H1 (cell line): ENCODE data around the gene MXD3. TPM values are rescaled to one million over a fixed set of nuclear protein-coding genes. Genes with fewer than 3 reads are reported as not detected.

ENCODE experiments used
- BRCA1 ChIP-seq: IDR thresholded peaks from 2 replicates; pipeline ENCODE4 v1.6.1; 2012; ENCODE audit warnings: low read depth, low read length, improper control_type of control experiment
- GABPA ChIP-seq: IDR thresholded peaks from 2 replicates; pipeline ENCODE4 v1.6.1; 2011; ENCODE audit warnings: mild to moderate bottlenecking, low read length, moderate library complexity, borderline replicate concordance; ENCODE audit not compliant: insufficient read depth
- JUND ChIP-seq: IDR thresholded peaks from 2 replicates; pipeline ENCODE4 v1.6.1; 2011; ENCODE audit warnings: mild to moderate bottlenecking, improper control_type of control experiment, low read length
- MAFK ChIP-seq: IDR thresholded peaks from 2 replicates; pipeline ENCODE4 v1.6.1; 2012; ENCODE audit warnings: low read depth, mild to moderate bottlenecking, improper control_type of control experiment, low read length
- POLR2A ChIP-seq, 2 experiments: IDR thresholded peaks; 1 replicate in 1 of 2; 2 replicates in 1 of 2; pipeline ENCODE4 v1.6.1; 2011; ENCODE audit warnings: low read depth in 2 of 2, low read length in 2 of 2, mild to moderate bottlenecking in 2 of 2; ENCODE audit errors: control extremely low read depth in 1 of 2
- SIN3A ChIP-seq, 2 experiments: IDR thresholded peaks in 1 of 2; conservative IDR thresholded peaks in 1 of 2; 2 replicates each; pipeline ENCODE4 v1.6.1; 2011 to 2012; ENCODE audit warnings: low read length in 2 of 2, improper control_type of control experiment in 1 of 2, low read depth in 1 of 2, mild to moderate bottlenecking in 1 of 2
- SUZ12 ChIP-seq: fragments of 200-600 bp; sonication (generic); IDR thresholded peaks from 2 replicates; pipeline ENCODE4 v1.6.1; 2012; ENCODE audit warnings: mild to moderate bottlenecking, inconsistent platforms, low read length, moderate library complexity, mixed read lengths
- polyA plus RNA-seq, 7 experiments: library from polyadenylated mRNA; depleted of rRNA in 3 of 7; stranded (reverse) in 5 of 7; unstranded in 2 of 7; fragments of >200 nt in 5 of 7; fragments of 200-250 nt in 2 of 7; gene quantifications; 1 replicate in 5 of 7; 2 replicates in 1 of 7; 4 replicates in 1 of 7; pipeline versions ENCODE4 v1.2.1 to v1.2.3, GENCODE V29; 2011 to 2013; ENCODE audit warnings: missing spikeins in 2 of 7, mixed read lengths in 2 of 7
- total RNA-seq: library from RNA; stranded (reverse); fragmentation: NEBNext Ultra II Directional; extraction: Animal tissue kit (Norgen Biotek cat#: 25700); gene quantifications from 2 replicates; pipeline ENCODE4 v1.2.1, GENCODE V29; 2021
- TF ChIP-seq, protein P1 (sequence below): fragments of 300-600 bp; sonication (generic); IDR thresholded peaks from 2 replicates; pipeline ENCODE4 v1.7.1; 2012; ENCODE audit warnings: low read length, moderate library complexity, mild to moderate bottlenecking, inconsistent platforms; ENCODE audit not compliant: insufficient replicate concordance
- TF ChIP-seq, protein P2 (sequence below): IDR thresholded peaks from 2 replicates; pipeline ENCODE4 v1.6.1; 2012; ENCODE audit warnings: inconsistent platforms

MXD3 gene
- total and polyA plus RNA-seq, 2 of the 8 experiments (the other 6 are each of a cell fraction or from before 2014, with no cell fraction given) = 6.5 to 7.7 TPM

DNA sequence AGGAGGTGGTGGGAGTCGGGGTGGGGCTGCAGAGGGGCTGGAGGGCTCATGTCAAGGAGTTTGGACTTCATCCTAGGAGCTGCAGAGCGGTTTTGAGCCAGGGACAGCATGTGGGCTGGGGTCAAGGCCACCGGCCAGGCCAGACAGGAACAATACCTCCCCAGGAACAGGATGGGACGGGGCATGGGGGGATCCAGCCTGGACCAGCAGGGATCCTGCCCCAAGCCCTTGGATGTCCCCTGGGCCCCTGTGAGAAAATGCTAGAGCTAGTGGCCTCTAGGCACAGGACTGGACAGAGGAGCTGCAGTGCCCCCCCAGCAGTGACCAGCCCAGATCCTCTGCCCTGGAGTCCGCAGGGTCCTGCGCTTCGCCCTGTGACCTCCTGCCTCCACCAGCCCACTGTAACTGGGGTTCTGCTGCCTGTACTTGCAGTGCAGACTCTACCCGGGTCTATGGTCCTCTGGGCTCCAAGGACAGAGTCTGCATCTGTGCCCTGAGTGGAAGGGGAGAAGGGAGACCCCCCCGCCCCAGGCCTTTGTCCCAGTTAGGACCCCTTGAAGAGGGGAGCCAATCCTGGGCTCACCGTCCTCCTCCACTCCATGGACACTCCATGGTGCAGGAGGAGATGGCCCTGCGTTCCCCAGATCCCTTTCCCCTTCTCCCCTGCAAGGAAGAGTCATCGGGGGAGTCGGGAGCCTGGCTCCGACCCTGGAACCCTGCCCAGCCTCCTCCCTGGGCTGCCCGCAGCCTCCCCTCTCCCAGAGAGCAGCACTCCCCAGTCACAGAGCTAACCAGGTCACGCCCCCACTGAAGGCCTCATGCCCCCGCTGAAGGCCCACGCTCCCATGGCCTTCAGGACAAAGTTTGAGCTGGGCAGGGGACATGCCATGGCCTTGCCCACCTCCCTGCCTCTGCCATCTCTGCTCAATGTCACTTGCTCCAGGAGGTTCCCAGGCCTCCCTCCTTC lies 3.0 kb upstream of the MXD3 start (continued):
- TF ChIP-seq POLR2A (IDR thresholded peaks at IDR 0.05; ENCODE audit: control extremely low read depth in 1 of 2, low read depth in 2 of 2, low read length in 2 of 2) (no peak), BRCA1 (no peak), GABPA (no peak), SIN3A (conservative IDR thresholded peaks at IDR 0.05 in 1 of 2, IDR thresholded peaks at IDR 0.05 in 1 of 2; ENCODE audit: low read depth in 1 of 2, low read length in 2 of 2) (no peak), SUZ12 (no peak), JUND (no peak), MAFK (no peak)
- TF ChIP-seq, protein P1, sequence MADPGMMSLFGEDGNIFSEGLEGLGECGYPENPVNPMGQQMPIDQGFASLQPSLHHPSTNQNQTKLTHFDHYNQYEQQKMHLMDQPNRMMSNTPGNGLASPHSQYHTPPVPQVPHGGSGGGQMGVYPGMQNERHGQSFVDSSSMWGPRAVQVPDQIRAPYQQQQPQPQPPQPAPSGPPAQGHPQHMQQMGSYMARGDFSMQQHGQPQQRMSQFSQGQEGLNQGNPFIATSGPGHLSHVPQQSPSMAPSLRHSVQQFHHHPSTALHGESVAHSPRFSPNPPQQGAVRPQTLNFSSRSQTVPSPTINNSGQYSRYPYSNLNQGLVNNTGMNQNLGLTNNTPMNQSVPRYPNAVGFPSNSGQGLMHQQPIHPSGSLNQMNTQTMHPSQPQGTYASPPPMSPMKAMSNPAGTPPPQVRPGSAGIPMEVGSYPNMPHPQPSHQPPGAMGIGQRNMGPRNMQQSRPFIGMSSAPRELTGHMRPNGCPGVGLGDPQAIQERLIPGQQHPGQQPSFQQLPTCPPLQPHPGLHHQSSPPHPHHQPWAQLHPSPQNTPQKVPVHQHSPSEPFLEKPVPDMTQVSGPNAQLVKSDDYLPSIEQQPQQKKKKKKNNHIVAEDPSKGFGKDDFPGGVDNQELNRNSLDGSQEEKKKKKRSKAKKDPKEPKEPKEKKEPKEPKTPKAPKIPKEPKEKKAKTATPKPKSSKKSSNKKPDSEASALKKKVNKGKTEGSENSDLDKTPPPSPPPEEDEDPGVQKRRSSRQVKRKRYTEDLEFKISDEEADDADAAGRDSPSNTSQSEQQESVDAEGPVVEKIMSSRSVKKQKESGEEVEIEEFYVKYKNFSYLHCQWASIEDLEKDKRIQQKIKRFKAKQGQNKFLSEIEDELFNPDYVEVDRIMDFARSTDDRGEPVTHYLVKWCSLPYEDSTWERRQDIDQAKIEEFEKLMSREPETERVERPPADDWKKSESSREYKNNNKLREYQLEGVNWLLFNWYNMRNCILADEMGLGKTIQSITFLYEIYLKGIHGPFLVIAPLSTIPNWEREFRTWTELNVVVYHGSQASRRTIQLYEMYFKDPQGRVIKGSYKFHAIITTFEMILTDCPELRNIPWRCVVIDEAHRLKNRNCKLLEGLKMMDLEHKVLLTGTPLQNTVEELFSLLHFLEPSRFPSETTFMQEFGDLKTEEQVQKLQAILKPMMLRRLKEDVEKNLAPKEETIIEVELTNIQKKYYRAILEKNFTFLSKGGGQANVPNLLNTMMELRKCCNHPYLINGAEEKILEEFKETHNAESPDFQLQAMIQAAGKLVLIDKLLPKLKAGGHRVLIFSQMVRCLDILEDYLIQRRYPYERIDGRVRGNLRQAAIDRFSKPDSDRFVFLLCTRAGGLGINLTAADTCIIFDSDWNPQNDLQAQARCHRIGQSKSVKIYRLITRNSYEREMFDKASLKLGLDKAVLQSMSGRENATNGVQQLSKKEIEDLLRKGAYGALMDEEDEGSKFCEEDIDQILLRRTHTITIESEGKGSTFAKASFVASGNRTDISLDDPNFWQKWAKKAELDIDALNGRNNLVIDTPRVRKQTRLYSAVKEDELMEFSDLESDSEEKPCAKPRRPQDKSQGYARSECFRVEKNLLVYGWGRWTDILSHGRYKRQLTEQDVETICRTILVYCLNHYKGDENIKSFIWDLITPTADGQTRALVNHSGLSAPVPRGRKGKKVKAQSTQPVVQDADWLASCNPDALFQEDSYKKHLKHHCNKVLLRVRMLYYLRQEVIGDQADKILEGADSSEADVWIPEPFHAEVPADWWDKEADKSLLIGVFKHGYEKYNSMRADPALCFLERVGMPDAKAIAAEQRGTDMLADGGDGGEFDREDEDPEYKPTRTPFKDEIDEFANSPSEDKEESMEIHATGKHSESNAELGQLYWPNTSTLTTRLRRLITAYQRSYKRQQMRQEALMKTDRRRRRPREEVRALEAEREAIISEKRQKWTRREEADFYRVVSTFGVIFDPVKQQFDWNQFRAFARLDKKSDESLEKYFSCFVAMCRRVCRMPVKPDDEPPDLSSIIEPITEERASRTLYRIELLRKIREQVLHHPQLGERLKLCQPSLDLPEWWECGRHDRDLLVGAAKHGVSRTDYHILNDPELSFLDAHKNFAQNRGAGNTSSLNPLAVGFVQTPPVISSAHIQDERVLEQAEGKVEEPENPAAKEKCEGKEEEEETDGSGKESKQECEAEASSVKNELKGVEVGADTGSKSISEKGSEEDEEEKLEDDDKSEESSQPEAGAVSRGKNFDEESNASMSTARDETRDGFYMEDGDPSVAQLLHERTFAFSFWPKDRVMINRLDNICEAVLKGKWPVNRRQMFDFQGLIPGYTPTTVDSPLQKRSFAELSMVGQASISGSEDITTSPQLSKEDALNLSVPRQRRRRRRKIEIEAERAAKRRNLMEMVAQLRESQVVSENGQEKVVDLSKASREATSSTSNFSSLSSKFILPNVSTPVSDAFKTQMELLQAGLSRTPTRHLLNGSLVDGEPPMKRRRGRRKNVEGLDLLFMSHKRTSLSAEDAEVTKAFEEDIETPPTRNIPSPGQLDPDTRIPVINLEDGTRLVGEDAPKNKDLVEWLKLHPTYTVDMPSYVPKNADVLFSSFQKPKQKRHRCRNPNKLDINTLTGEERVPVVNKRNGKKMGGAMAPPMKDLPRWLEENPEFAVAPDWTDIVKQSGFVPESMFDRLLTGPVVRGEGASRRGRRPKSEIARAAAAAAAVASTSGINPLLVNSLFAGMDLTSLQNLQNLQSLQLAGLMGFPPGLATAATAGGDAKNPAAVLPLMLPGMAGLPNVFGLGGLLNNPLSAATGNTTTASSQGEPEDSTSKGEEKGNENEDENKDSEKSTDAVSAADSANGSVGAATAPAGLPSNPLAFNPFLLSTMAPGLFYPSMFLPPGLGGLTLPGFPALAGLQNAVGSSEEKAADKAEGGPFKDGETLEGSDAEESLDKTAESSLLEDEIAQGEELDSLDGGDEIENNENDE = no peak
- TF ChIP-seq, protein P2, sequence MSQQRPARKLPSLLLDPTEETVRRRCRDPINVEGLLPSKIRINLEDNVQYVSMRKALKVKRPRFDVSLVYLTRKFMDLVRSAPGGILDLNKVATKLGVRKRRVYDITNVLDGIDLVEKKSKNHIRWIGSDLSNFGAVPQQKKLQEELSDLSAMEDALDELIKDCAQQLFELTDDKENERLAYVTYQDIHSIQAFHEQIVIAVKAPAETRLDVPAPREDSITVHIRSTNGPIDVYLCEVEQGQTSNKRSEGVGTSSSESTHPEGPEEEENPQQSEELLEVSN = no peak
- TF ChIP-seq, all 59 proteins: peak for 0
